Spleen (tissue), 7 donors: Measurements from ENCODE around the gene MPP7.
"Not testable (repeated sequence)": the region's sequence is repeated elsewhere in the genome, so short reads cannot be mapped to it uniquely, and the experiment has no call there.

ENCODE experiments used
- POLR2A ChIP-seq, 3 donors: fragments of 450-650 bp; IDR thresholded peaks; one replicate each; pipeline ENCODE4 v1.5.1; 2017; ENCODE audit warnings: antibody characterized with exemption in 3 of 3, mild to moderate bottlenecking in 1 of 3
- TF ChIP-seq, protein P1 (sequence below), 11 experiments: fragments of 200-600 bp in 7 of 11; fragments of 450-650 bp in 4 of 11; sonication (generic) in 4 of 11; IDR thresholded peaks in 8 of 11; conservative IDR thresholded peaks in 3 of 11; 1 replicate in 7 of 11; 2 replicates in 4 of 11; pipeline versions ENCODE4 v1.4.0 to v1.8.0; 2016 to 2021; ENCODE audit warnings: antibody characterized with exemption in 11 of 11, inconsistent platforms in 4 of 11, mild to moderate bottlenecking in 1 of 11
- donor health status: DM: no; HTN: no; CAD: no; lungs with moderate emphysema.
- donor health status: DM: no; HTN: no; CAD: no.
- donor health status: DM: no; HTN: no; CAD: no.

- TF ChIP-seq, protein P1, sequence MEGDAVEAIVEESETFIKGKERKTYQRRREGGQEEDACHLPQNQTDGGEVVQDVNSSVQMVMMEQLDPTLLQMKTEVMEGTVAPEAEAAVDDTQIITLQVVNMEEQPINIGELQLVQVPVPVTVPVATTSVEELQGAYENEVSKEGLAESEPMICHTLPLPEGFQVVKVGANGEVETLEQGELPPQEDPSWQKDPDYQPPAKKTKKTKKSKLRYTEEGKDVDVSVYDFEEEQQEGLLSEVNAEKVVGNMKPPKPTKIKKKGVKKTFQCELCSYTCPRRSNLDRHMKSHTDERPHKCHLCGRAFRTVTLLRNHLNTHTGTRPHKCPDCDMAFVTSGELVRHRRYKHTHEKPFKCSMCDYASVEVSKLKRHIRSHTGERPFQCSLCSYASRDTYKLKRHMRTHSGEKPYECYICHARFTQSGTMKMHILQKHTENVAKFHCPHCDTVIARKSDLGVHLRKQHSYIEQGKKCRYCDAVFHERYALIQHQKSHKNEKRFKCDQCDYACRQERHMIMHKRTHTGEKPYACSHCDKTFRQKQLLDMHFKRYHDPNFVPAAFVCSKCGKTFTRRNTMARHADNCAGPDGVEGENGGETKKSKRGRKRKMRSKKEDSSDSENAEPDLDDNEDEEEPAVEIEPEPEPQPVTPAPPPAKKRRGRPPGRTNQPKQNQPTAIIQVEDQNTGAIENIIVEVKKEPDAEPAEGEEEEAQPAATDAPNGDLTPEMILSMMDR (IDR thresholded peaks at IDR 0.05 in 8 of 11, conservative IDR thresholded peaks at IDR 0.05 in 3 of 11) = not testable (repeated sequence)
- not testable (repeated sequence) for TF ChIP-seq POLR2A (IDR thresholded peaks at IDR 0.05)
These were observed 38.8 kb upstream of the MPP7 start for GRCh38 chr10:28341679-28342078.
